GM12892 (cell line): ENCODE data around the gene UBTD1.

Source experiments
- POLR2A ChIP-seq: IDR thresholded peaks from 2 replicates; pipeline ENCODE4 v1.6.1; 2011; ENCODE audit warnings: low read depth, low read length, control low read depth
- POLR2AphosphoS5 ChIP-seq: IDR thresholded peaks from 2 replicates; pipeline ENCODE4 v1.6.1; 2011; ENCODE audit warnings: low read depth, low read length, control low read depth

GRCh38 chr10:97533888-97534287, 35.2 kb downstream of the UBTD1 start:
- no peak for TF ChIP-seq POLR2AphosphoS5
- TF ChIP-seq POLR2A: no peak
